ENCODE results near the gene G0S2. TPM values are rescaled to one million over a fixed set of nuclear protein-coding genes. Genes with fewer than 3 reads are reported as not detected.

The G0S2 gene
- total and polyA plus RNA-seq, 2 of the 4 experiments (the other 2 are of a cell fraction) = 0.36 to 0.53 TPM

DNA sequence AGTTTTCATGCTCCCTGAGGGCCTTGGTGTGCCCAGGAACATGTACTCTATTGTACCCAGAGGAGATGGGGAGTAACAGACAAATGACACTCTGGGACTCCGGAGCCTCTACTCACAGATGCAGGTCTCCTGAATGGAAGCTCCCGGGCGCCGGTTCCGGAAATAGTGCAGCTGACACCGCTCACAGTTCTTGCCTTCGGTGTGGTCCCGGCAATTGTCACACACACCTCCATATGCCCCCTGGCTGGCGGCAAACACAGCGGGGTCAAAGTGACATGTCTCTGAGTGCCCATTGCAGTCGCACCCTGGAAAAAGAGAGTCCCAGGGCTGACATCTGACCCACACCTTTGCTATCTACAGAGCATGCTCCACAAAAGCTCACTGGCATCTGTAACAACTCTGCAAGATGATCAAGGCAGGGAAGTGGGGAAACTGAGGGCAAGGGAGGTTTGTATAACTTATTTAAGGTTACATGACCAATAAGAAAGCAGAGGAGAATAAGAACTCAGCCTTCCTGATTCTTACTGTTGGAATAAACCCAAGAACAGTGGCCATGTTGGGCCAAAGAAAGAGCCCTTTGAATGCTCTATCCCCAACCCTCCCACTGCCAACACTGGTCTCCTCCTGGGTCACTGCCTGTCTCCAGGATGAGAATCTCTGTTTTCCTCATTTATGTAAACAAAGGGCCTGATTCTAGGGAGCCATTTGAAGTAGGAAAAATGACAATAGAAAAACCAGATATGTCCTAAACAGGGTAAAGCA is 45.4 kb upstream of the G0S2 start:
- H3K9ac ChIP-seq (ENCODE audit: low read depth, low read length) = no peak overlapping the region
- no peak overlapping the region for H2BK20ac ChIP-seq (ENCODE audit: low read depth, low read length)
- H3K27me3 ChIP-seq (ENCODE audit: control insufficient read depth, insufficient read depth, low read length) = no peaks in the 10 kb centered on the region
- H3K79me1 ChIP-seq (ENCODE audit: low read depth in 1 of 2, low read length in 2 of 2) = no peaks in the 10 kb centered on the region
- H4K8ac ChIP-seq (ENCODE audit: low read depth in 2 of 2, low read length in 2 of 2) = no peak overlapping the region
- H3K9me1 ChIP-seq (ENCODE audit: insufficient read depth, low read length) = no peaks in the 10 kb centered on the region; the same call in 1 of the 2 replicates
- ChIA-PET CTCF (interaction anchor here (1.0 kb wide), 1 partner anchor 60 kb away, joined by 3 read pairs; no protein-coding TSS in a partner anchor), POLR2A (ENCODE audit: unreplicated experiment) (no interaction called here)
- H2AK5ac ChIP-seq (ENCODE audit: low read depth, low read length) = no peak overlapping the region
- H2BK5ac ChIP-seq (ENCODE audit: low read depth, low read length, poor library complexity, severe bottlenecking) = no peak overlapping the region
- DNase-seq (no peak), ATAC-seq (ENCODE audit: low read depth) (no peak)
- no peak overlapping the region for H3K23ac ChIP-seq (ENCODE audit: low read depth, low read length)
- no peak overlapping the region for H2AFZ ChIP-seq (replicated peaks; ENCODE audit: low read length, poor library complexity)
- WGBS, 2 experiments (ENCODE audit: extremely low coverage in 2 of 2, insufficient read length in 1 of 2) = 95% methylated on average over 6 of the region's 11 CpGs; no CpG with 5 or more reads in 1 of the 2 experiments
- H3K4me2 ChIP-seq (ENCODE audit: low read depth, low read length) = no peak overlapping the region
- H3K9me3 ChIP-seq (ENCODE audit: control insufficient read depth, insufficient read depth, low read length) = no peaks in the 10 kb centered on the region
- in situ Hi-C loops (cut with MboI; ENCODE audit: low sequenced_read_pairs) = loop anchor here (5.0 kb wide), 1 partner anchor 53 kb away; no protein-coding TSS in a partner anchor
- no peak overlapping the region for H3K4ac ChIP-seq (ENCODE audit: low read depth, low read length)
- peaks cover 2% of the 10 kb centered on the region for H3K4me1 ChIP-seq (ENCODE audit: control insufficient read depth, insufficient read depth, low read length)
- no peaks in the 10 kb centered on the region for H4K20me1 ChIP-seq (ENCODE audit: insufficient read depth, low read length)
- intact Hi-C loops (cut with micrococcal nuclease) = no loop called here
- no peak overlapping the region for H4K91ac ChIP-seq (ENCODE audit: insufficient read depth, low read depth, low read length)
- no peak overlapping the region for H3K27ac ChIP-seq (ENCODE audit: insufficient read depth, low read length)
- H3K4me3 ChIP-seq (ENCODE audit: insufficient read depth, low read depth, low read length) = no peak overlapping the region
- no peak overlapping the region for H3K14ac ChIP-seq (replicated peaks; ENCODE audit: low read depth, low read length)
- H2AK9ac ChIP-seq (replicated peaks; ENCODE audit: low read depth, low read length, poor library complexity) = no peak overlapping the region
- H4K5ac ChIP-seq (ENCODE audit: low read depth, low read length) = no peak overlapping the region
- no peaks in the 10 kb centered on the region for H3K36me3 ChIP-seq (ENCODE audit: control insufficient read depth, insufficient read depth, low read length)
- dilution Hi-C loops (cut with HindIII; ENCODE audit: low sequenced_read_pairs, unreplicated experiment) = no loop called here
- H2BK15ac ChIP-seq (ENCODE audit: low read depth, low read length) = no peak overlapping the region
- BruUV-seq (replicated peaks) = no TSS peak
- TF ChIP-seq SMC3 (IDR thresholded peaks at IDR 0.05; ENCODE audit: low read depth, low read length) (no peak), RFX5 (IDR thresholded peaks at IDR 0.05; ENCODE audit: low read depth, low read length) (no peak)
- no peak overlapping the region for H2BK120ac ChIP-seq (ENCODE audit: low read depth, low read length)
- no peak overlapping the region for H3K56ac ChIP-seq (ENCODE audit: extremely low read depth, insufficient read depth, low read length)
- no peak overlapping the region for H3K18ac ChIP-seq (ENCODE audit: low read depth, low read length)
